WTC11 (cell line): ENCODE measurements around the gene LRP11. TPM values are rescaled to one million over a fixed set of nuclear protein-coding genes. Genes with fewer than 3 reads are reported as not detected.

Experiments
- ATAC-seq: fragments of 200-7000 bp; cut with Tn5 transposase; 2 replicates; pipeline ENCODE4 v1.10.0; 2021; ENCODE audit warnings: mild to moderate bottlenecking, moderate library complexity
- CTCF ChIA-PET: fragments of 300-600 bp; sonication (Branson Sonifier 250); formaldehyde crosslinking; loops from one replicate; lab custom pipeline; 2021; ENCODE audit warnings: antibody characterized with exemption; lab: Charles Lee
- POLR2A ChIA-PET: fragments of 350-600 bp; sonication (Branson Sonifier 250); formaldehyde crosslinking; loops from one replicate; lab custom pipeline; 2021; ENCODE audit warnings: antibody characterized with exemption; lab: Charles Lee
- DNase-seq: peaks from one replicate; pipeline ENCODE4 v3.0.0; 2021; ENCODE audit warnings: low spot score
- H3K27ac Mint-ChIP-seq: 2 replicates; pipeline ENCODE4 v1.8.0; 2021; ENCODE audit warnings: mixed read lengths
- H3K27me3 Mint-ChIP-seq: 2 replicates; pipeline ENCODE4 v1.8.0; 2021; ENCODE audit warnings: low read depth, mild to moderate bottlenecking, moderate library complexity, mixed read lengths
- H3K36me3 Mint-ChIP-seq: 2 replicates; pipeline ENCODE4 v1.8.0; 2021; ENCODE audit warnings: mixed read lengths
- H3K4me1 Mint-ChIP-seq: 2 replicates; pipeline ENCODE4 v1.8.0; 2022; ENCODE audit warnings: mixed read lengths
- H3K4me3 Mint-ChIP-seq: 2 replicates; pipeline ENCODE4 v1.8.0; 2021; ENCODE audit warnings: mild to moderate bottlenecking, moderate library complexity, mixed read lengths
- H3K9me3 Mint-ChIP-seq: 2 replicates; pipeline ENCODE4 v1.8.0; 2021; ENCODE audit warnings: mixed read lengths
- AFF4 ChIP-seq: sonication (generic); formaldehyde crosslinking; IDR thresholded peaks from 2 replicates; pipeline ENCODE4 v1.8.1; 2023; ENCODE audit warnings: mild to moderate bottlenecking, missing genetic modification reagents, borderline replicate concordance
- AR ChIP-seq: fragments of 250-450 bp; sonication (Bioruptor Pico); IDR thresholded peaks from 2 replicates; pipeline ENCODE4 v1.9.0; 2021; ENCODE audit warnings: mild to moderate bottlenecking
- ELF4 ChIP-seq: sonication (generic); formaldehyde crosslinking; IDR thresholded peaks from 2 replicates; pipeline ENCODE4 v1.8.1; 2022; ENCODE audit warnings: low read depth, mild to moderate bottlenecking, moderate library complexity, missing genetic modification reagents
- ERG ChIP-seq: fragments of 250-450 bp; sonication (Bioruptor Pico); IDR thresholded peaks from 2 replicates; pipeline ENCODE4 v1.8.0; 2021; ENCODE audit warnings: mild to moderate bottlenecking
- FOXP4 ChIP-seq: sonication (generic); formaldehyde crosslinking; IDR thresholded peaks from 2 replicates; pipeline ENCODE4 v1.8.0; 2022; ENCODE audit warnings: mild to moderate bottlenecking, missing genetic modification reagents
- IRF1 ChIP-seq: sonication (generic); formaldehyde crosslinking; IDR thresholded peaks from 2 replicates; pipeline ENCODE4 v1.8.0; 2023; ENCODE audit warnings: missing genetic modification reagents
- IRF2 ChIP-seq: sonication (generic); formaldehyde crosslinking; IDR thresholded peaks from 2 replicates; pipeline ENCODE4 v1.8.0; 2022; ENCODE audit warnings: low read depth, missing genetic modification reagents, borderline replicate concordance
- JAZF1 ChIP-seq: fragments of 250-450 bp; sonication (Bioruptor Pico); IDR thresholded peaks from 2 replicates; pipeline ENCODE4 v1.9.0; 2021; ENCODE audit warnings: moderate library complexity, mild to moderate bottlenecking, inconsistent platforms
- NR1H2 ChIP-seq: sonication (generic); formaldehyde crosslinking; IDR thresholded peaks from 2 replicates; pipeline ENCODE4 v1.9.0; 2021; ENCODE audit warnings: mild to moderate bottlenecking, moderate library complexity, missing genetic modification reagents
- OVOL2 ChIP-seq: fragments of 250-450 bp; sonication (Bioruptor Pico); IDR thresholded peaks from 2 replicates; pipeline ENCODE4 v1.9.0; 2021; ENCODE audit warnings: mild to moderate bottlenecking, borderline replicate concordance
- PRDM15 ChIP-seq: sonication (generic); formaldehyde crosslinking; IDR thresholded peaks from 2 replicates; pipeline ENCODE4 v1.8.0; 2022; ENCODE audit warnings: missing genetic modification reagents
- SOX15 ChIP-seq: fragments of 250-450 bp; sonication (Bioruptor Pico); IDR thresholded peaks from 2 replicates; pipeline ENCODE4 v1.9.0; 2021; ENCODE audit warnings: mild to moderate bottlenecking
- TP53 ChIP-seq: sonication (generic); formaldehyde crosslinking; IDR thresholded peaks from 2 replicates; pipeline ENCODE4 v1.8.1; 2023; ENCODE audit warnings: mild to moderate bottlenecking, missing genetic modification reagents
- ZBTB43 ChIP-seq: sonication (generic); formaldehyde crosslinking; IDR thresholded peaks from 2 replicates; pipeline ENCODE4 v1.8.1; 2023; ENCODE audit warnings: mild to moderate bottlenecking, missing genetic modification reagents
- ZNF317 ChIP-seq: sonication (generic); formaldehyde crosslinking; IDR thresholded peaks from 2 replicates; pipeline ENCODE4 v1.8.1; 2023; ENCODE audit warnings: low read depth, mild to moderate bottlenecking, moderate library complexity, missing genetic modification reagents, borderline replicate concordance
- ZNF396 ChIP-seq: fragments of 250-450 bp; sonication (Bioruptor Pico); IDR thresholded peaks from 2 replicates; pipeline ENCODE4 v1.8.0; 2021; ENCODE audit warnings: mild to moderate bottlenecking, moderate library complexity, borderline replicate concordance
- ZNF671 ChIP-seq: fragments of 250-450 bp; sonication (Bioruptor Pico); IDR thresholded peaks from 2 replicates; pipeline ENCODE4 v1.8.0; 2021; ENCODE audit warnings: mild to moderate bottlenecking
- total RNA-seq: library from RNA; stranded (reverse); gene quantifications from 3 replicates; pipeline ENCODE4 v1.2.3, GENCODE V29; 2021

LRP11 gene
- total RNA-seq, 1 experiment from 2014 or later = 19.8 TPM

- Mint-ChIP-seq H3K36me3 (no peaks in the 10 kb centered on the region), H3K4me3 (no peak overlapping the region), H3K27me3 (peaks cover 15% of the 10 kb centered on the region), H3K27ac (no peak overlapping the region), H3K9me3 (no peaks in the 10 kb centered on the region), H3K4me1 (peaks cover 55% of the 10 kb centered on the region)
- CTCF ChIA-PET = interaction anchor here (1.0 to 1.1 kb wide), 3 partner anchors 44 to 957 kb away, joined by 3 read pairs; no protein-coding TSS in a partner anchor
- DNase-seq = no peak
- POLR2A ChIA-PET = no interaction called here
- TF ChIP-seq FOXP4 = no peak
- TF ChIP-seq SOX15 = no peak
- no peak for TF ChIP-seq ZNF317 (CRISPR knock-in tag)
- no peak for TF ChIP-seq PRDM15 (CRISPR knock-in tag)
- TF ChIP-seq ELF4 = no peak
- no peak for TF ChIP-seq ZNF396 (CRISPR knock-in tag)
- TF ChIP-seq AR (CRISPR knock-in tag) = no peak
- no peak for TF ChIP-seq ERG (CRISPR knock-in tag)
- no peak for TF ChIP-seq ZBTB43
- TF ChIP-seq TP53 (CRISPR knock-in tag) = no peak
- no peak for TF ChIP-seq IRF1
- TF ChIP-seq IRF2 (CRISPR knock-in tag) = no peak
- no peak for TF ChIP-seq AFF4 (CRISPR knock-in tag)
- TF ChIP-seq OVOL2 = no peak
- TF ChIP-seq NR1H2 (CRISPR knock-in tag) = no peak
- TF ChIP-seq ZNF671 (CRISPR knock-in tag) = no peak
- TF ChIP-seq JAZF1 = no peak
- ATAC-seq = no peak
Observed at GRCh38 chr6:149860513-149860833, 3.7 kb downstream of the LRP11 start.
